Endometrial microvascular endothelial cells (primary cell): ENCODE data around the gene RNF135. TPM values are rescaled to one million over a fixed set of nuclear protein-coding genes. Genes with fewer than 3 reads are reported as not detected.
"Not testable (repeated sequence)": the region's sequence is repeated elsewhere in the genome, so short reads cannot be mapped to it uniquely, and the experiment has no call there.

Experiments
- in situ Hi-C: cut with HindIII; loops from 2 replicates; pipeline ENCODE4 v1.10.0; 2017; ENCODE audit warnings: low sequenced_read_pairs, low pct_unique_long_range_greater_than_20kb; ENCODE audit errors: inconsistent ontology term
- total RNA-seq: library from RNA; depleted of rRNA; stranded (reverse); fragments of >200 nt; gene quantifications from one replicate; pipeline ENCODE4 v1.2.3, GENCODE V29; 2015; ENCODE audit errors: inconsistent ontology term

Gene RNF135
- total RNA-seq, 1 donor from 2014 or later, result 10.3 TPM

GRCh38 chr17:31046856-31047425, 76.1 kb downstream of the RNF135 start:
- in situ Hi-C loops, result not testable (repeated sequence)

GRCh38 chr17:31048142-31048541, 77.3 kb downstream of the RNF135 start:
- in situ Hi-C loops, result no loop called here

GRCh38 chr17:31048780-31049179, 77.9 kb downstream of the RNF135 start:
- in situ Hi-C loops, result no loop called here

Other genes with a start within 250 kb of the RNF135 start
- gene CRLF3, start 146.3 kb upstream of the RNF135 start, total RNA-seq, result 23.1 TPM
- gene ATAD5, start 139.1 kb upstream of the RNF135 start, total RNA-seq, result 5.9 TPM
- 11.4 TPM for gene TEFM, start 64.8 kb upstream of the RNF135 start, total RNA-seq
- gene ADAP2, start 49.1 kb upstream of the RNF135 start, total RNA-seq, result not detected
- 13.0 TPM for gene NF1, start 123.9 kb downstream of the RNF135 start, total RNA-seq